ENCODE results near the gene MYBPC2.
"Not testable (repeated sequence)": the region's sequence is repeated elsewhere in the genome, so short reads cannot be mapped to it uniquely, and the experiment has no call there.

Gene MYBPC2

DNA sequence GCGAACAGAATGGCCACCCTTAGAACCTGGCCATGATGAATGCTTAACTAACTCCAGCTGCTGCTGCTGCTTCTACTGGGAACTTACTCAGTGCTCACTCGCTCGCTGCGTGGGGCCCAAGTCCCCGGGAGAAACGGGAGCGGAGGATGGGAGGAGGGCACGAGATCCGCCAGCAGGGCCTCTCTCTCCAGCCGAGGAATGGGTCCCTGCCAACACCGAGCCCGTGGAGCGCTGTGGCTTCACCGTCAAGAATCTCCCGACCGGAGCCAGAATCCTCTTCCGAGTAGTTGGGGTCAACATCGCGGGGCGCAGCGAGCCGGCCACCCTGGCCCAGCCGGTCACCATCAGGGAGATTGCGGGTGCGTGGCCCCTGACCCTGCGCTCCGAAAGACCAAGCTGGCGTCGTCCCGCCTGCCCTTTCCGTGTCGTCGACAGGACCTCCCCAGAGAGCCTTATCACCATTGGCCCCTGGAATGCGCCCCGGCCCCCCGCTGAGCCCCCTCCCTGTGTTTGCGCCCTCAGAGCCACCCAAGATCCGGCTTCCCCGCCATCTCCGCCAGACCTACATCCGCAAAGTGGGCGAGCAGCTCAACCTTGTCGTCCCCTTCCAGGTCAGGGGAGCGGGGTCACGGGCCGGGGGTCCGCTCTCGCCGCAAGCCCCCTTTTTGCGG is 25.8 kb downstream of the MYBPC2 start:
- Mint-ChIP-seq H3K27ac (no peak overlapping the region), H3K9me3 (no peaks in the 10 kb centered on the region), H3K4me3 (no peak overlapping the region), H3K4me1 (peaks cover 17% of the 10 kb centered on the region), H3K27me3 (peaks cover 20% of the 10 kb centered on the region)
- DNase-seq: no peak
- ATAC-seq: no peak

DNA sequence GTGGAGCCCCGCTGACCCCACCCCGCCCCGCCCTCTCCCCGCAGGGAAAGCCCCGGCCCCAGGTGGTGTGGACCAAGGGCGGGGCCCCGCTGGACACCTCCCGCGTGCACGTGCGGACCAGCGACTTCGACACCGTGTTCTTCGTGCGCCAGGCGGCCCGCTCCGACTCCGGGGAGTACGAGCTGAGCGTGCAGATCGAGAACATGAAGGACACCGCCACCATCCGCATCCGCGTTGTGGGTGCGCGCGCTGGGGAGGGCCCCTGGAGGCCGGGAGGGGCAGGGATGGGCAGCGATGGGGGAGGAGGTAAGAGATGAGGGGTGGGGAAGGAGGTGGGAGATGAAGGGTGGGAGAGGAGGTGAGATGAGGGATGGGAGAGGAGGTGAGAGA is 26.4 kb downstream of the MYBPC2 start:
- ATAC-seq: peak; percentile 10
- H3K4me3 Mint-ChIP-seq: no peak overlapping the region
- H3K4me1 Mint-ChIP-seq: peaks cover 17% of the 10 kb centered on the region
- DNase-seq: no peak
- H3K27me3 Mint-ChIP-seq: peaks cover 20% of the 10 kb centered on the region
- H3K9me3 Mint-ChIP-seq: no peaks in the 10 kb centered on the region
- no peak overlapping the region for H3K27ac Mint-ChIP-seq

DNA sequence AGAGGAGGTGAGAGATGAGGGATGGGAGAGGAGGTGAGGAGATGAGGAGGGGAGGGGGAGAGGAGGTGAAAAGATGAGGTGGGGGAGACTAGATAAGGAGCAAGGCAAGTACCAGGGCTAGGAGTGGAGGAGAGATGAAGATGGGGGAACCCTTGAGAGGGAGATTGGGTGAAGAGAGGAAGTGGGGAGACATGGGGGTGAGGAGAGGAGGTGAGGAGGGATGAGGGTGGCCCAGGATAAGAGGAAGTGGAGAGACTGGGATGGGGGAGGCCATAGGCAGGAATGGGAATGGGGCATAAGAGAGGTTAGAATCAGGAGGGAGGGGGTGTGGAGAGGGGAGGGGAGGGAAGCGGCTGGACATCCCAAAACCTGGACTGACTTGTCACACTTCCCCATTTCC is 26.9 kb downstream of the MYBPC2 start:
- peaks cover 24% of the 10 kb centered on the region for H3K27me3 Mint-ChIP-seq

DNA sequence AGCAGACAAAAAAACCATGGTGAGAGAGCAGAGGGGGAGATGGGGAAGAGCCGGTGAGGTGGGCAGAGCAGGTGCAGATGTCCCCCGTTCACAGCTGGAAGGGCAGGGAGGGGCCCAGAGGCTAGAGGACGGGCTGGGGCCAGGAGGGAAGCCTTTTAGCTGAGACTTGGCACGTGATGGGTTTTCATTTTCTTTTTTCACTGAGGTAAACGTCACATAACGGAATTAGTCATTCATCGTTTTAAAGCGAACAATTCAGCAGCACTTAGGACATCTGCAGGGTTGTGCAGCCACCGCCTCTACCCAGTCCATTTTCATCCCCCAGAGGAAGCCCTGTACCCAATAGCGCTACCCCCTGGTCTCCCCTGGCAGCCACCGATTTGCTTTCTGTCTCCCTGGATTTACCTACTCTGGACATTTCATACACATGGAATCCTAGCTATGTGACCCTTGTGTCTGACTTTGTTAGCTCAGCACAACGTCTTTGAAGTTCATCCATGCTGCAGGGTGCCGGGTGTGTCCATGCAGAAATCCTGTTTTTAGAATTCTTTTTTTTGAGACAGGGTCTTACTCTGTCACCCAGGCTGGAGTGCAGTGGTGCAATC is 27.6 kb downstream of the MYBPC2 start:
- DNase-seq (peak in 1 of 2 donors; percentile 11), ATAC-seq (peak; percentile 65)
- peak overlapping the region; percentile 5 to 50 for H3K4me3 Mint-ChIP-seq
- H3K9me3 Mint-ChIP-seq: no peaks in the 10 kb centered on the region
- H3K4me1 Mint-ChIP-seq: peaks cover 17% of the 10 kb centered on the region
- peaks cover 30% of the 10 kb centered on the region for H3K27me3 Mint-ChIP-seq
- H3K27ac Mint-ChIP-seq: no peak overlapping the region

More for the DNA sequence above, 26.9 kb downstream of the MYBPC2 start:
- peaks cover 17% of the 10 kb centered on the region for H3K4me1 Mint-ChIP-seq
- no peaks in the 10 kb centered on the region for H3K9me3 Mint-ChIP-seq
- peak overlapping the region; percentile 5 to 50 for H3K4me3 Mint-ChIP-seq
- H3K27ac Mint-ChIP-seq: peak overlapping the region in 1 of 2 donors; percentile 2
- ATAC-seq: no peak
- DNase-seq: no peak

DNA sequence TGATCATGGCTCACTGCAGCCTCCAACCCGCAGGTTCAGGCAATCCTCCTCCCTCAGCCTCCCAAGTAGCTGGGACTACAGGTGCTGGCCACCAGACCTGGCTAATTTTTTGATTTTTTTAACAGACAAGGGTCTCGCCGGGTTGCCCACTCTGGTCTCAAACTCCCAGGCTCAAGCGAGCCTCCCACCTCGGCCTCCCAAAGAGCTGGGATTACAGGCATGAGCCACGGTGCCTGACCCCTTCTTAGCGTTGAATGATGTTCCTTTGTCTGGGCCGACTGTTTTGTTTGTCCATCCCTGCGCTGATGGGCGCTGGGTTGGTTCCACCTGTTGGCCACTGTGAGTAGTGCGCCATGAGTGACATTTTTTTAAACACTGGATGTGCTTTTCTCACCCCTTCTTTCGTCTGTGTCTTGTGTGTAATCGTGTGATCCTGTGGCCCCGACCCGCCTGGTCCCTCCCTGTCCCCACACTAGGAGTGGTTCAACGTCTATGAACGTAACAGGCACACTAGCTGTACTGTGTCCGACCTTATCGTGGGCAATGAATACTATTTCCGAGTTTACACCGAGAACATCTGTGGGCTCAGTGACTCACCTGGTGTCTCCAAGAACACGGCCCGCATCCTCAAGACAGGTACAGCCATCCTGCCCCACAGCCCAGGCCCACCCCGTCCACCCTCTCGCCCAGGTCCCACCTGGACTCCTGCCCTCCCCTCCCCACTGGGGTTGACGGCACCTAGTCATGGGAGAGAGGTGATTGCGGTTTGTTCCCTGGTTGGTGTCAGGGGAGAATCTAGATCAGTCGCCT is 28.6 kb downstream of the MYBPC2 start:
- ATAC-seq (peak; percentile 82), DNase-seq (peak; percentile 65 to 70)
- Mint-ChIP-seq H3K4me3 (peak overlapping the region in 1 of 2 donors; percentile 6), H3K4me1 (peaks cover 17% of the 10 kb centered on the region), H3K27ac (no peak overlapping the region), H3K9me3 (no peaks in the 10 kb centered on the region), H3K27me3 (peaks cover 31% of the 10 kb centered on the region)

DNA sequence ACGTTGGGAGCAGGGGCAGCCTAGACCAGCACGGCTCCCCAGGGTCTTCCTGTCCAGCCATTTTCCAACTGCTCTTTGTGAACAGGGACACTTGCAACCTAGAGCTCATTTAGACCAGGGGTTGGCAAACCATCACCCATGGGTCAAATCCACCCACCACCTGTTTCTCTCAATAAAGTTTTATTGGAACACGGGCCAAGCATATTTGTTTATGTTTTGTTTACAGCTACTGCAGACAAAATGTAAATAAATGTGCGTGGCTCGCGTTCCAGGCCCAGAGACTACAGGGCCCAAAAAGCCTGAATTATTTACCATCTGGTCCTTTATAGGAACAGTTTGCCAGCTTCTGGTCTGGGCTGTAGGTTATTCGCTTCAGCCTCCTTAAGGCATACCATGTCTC is 30.3 kb downstream of the MYBPC2 start:
- DNase-seq (no peak), ATAC-seq (no peak)
- H3K9me3 Mint-ChIP-seq: no peaks in the 10 kb centered on the region
- H3K4me3 Mint-ChIP-seq: no peak overlapping the region
- H3K4me1 Mint-ChIP-seq: peaks cover 17% of the 10 kb centered on the region
- H3K27me3 Mint-ChIP-seq: peaks cover 23% of the 10 kb centered on the region
- H3K27ac Mint-ChIP-seq: no peak overlapping the region

DNA sequence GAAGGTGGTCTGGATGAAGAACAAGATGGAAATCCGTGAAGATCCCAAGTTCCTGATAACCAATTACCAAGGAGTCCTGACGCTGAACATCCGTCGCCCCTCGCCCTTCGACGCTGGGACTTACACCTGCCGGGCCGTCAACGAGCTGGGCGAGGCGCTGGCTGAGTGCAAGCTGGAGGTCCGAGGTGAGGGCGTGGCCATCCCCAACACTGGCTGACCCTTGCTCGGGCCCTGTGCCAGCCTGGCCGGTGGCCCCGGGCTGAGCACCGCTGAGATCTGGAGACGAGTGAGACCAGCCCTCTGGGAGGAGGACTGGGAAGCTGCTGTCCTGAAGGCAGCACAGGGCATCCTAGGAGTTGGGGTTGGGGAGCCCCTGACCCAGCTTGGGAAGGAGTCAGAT is 31.7 kb downstream of the MYBPC2 start:
- Mint-ChIP-seq H3K4me3 (no peak overlapping the region), H3K27me3 (peaks cover 36% of the 10 kb centered on the region), H3K27ac (no peak overlapping the region), H3K4me1 (peaks cover 17% of the 10 kb centered on the region), H3K9me3 (no peaks in the 10 kb centered on the region)
- DNase-seq (no peak), ATAC-seq (no peak)

DNA sequence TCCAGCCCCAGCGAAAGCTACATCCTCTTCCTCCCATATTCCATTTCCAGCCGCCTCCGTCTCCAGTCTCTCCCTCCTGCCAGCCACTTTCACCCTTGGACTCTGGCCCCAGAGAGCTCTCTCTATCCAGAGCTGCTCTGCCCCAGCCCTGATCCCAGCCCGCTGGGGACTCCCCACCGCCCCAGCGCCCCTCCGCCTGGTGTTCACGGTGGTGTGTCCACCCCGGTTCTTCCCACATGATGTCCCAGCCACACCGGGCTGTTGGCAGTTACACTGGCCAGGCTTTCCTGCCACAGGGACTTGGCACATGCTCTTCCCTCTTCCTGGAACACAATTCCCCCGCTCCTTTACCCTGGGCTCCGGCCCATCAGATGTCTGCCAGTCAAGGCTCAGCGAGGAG is 32.3 kb downstream of the MYBPC2 start:
- H3K9me3 Mint-ChIP-seq: no peaks in the 10 kb centered on the region
- ATAC-seq: no peak

DNA sequence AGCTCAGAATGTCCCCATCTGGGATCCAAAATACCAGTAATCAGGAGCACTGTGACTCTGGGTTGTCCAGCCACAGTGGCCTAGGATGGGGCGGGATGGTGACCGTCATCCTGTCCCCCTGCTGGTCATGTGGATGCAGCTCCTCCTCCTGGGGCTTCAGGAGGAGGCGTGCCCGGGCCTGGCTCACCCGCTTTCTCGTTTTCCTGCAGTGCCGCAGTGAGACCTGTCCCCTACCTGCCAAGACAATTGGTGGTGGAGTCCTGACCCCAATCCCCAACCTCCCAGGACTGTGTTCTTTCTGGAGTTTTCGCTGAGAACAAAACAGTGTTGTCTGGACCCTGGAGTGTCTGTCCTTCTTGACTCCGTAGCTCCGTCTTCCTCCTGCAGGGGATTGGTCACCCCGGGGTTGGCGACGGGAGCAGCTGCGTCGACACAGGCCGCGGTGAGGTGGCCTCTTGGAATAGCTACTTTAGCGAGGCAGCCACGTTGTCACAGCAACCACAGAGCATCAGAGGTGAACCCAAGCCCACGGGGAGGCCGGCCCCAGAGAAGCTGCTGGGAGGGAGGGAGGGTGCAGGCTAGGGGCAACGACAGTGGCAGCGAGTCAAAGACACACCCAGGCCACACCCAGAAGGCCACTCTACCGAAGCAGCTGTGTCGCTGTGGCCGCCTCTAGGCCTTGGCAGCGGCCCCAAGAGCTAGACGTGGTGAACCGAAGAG is 33.5 kb downstream of the MYBPC2 start:
- ATAC-seq (no peak), DNase-seq (no peak)
- H3K4me1 Mint-ChIP-seq: peaks cover 5% of the 10 kb centered on the region
- H3K4me3 Mint-ChIP-seq: no peak overlapping the region
- H3K27me3 Mint-ChIP-seq: peaks cover 28% of the 10 kb centered on the region
- no peak overlapping the region for H3K27ac Mint-ChIP-seq
- H3K9me3 Mint-ChIP-seq: no peaks in the 10 kb centered on the region

More for the DNA sequence above, 32.3 kb downstream of the MYBPC2 start:
- Mint-ChIP-seq H3K27me3 (peaks cover 32% of the 10 kb centered on the region), H3K4me1 (peaks cover 13% of the 10 kb centered on the region), H3K4me3 (no peak overlapping the region), H3K27ac (peak overlapping the region in 1 of 2 donors; percentile 74)
- DNase-seq: no peak

DNA sequence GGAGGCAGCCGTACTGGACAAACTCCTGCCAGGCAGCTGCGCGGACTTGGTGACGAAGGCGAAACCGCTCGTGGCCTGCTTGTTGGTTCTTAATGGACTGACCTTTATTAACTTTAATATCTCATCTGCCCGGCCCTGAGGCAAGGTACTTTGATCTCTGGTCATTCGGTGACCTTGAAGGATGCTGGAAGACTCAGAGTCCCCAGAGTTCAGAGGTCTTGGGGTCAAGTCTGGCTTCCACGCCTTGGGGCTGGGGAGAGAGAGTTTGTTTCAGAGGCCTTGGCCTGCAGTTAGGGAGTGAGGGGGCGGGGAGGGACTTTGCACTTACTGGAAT is 34.0 kb downstream of the MYBPC2 start:
- no peak for DNase-seq
- ATAC-seq: no peak
- Mint-ChIP-seq H3K27me3 (peaks cover 28% of the 10 kb centered on the region), H3K27ac (no peak overlapping the region), H3K9me3 (no peaks in the 10 kb centered on the region), H3K4me3 (no peak overlapping the region), H3K4me1 (no peaks in the 10 kb centered on the region)

DNA sequence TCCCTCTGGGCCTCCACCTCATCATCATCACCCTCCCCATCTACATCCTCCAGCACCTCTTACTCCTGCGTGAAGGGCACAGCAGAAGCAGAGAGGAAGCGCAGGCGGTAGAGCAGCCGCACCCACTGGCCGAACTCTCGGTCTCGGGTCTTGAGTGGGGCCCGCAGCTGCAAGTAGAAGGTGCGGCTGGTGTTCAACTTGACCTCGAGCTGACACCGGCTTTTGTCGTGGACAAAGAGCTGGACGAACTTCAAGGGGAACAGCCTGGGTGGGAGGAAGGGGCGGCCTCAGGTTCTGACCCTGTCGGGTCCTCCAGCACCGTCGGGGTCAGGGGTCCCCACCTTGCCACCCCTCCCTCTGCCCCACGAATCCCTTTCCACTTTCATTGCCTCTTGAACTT is 34.9 kb downstream of the MYBPC2 start:
- Mint-ChIP-seq H3K4me3 (no peak overlapping the region), H3K27me3 (peaks cover 28% of the 10 kb centered on the region), H3K9me3 (no peaks in the 10 kb centered on the region), H3K4me1 (no peaks in the 10 kb centered on the region), H3K27ac (no peak overlapping the region)
- ATAC-seq: no peak
- DNase-seq: no peak

DNA sequence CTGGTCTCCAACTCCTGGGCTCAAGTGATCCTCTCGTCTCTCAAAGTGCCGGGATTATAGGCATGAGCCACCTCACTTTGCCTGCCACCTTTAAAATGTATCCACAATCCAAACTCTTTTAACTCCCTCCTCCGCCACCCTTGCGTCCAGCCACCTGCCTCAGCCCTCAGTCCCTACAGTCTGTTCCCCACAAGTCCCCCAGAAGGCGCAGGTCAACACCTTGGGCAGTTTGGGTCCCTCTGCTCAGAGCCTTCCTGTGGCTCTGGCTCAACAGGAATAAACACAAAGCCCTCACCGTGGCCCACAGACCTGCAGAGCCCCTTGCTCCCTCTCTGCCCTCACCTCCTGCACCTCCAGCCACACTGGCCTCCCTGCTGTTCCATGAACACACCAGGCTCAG is 36.1 kb downstream of the MYBPC2 start:
- no peak overlapping the region for H3K27ac Mint-ChIP-seq
- peaks cover 28% of the 10 kb centered on the region for H3K27me3 Mint-ChIP-seq

DNA sequence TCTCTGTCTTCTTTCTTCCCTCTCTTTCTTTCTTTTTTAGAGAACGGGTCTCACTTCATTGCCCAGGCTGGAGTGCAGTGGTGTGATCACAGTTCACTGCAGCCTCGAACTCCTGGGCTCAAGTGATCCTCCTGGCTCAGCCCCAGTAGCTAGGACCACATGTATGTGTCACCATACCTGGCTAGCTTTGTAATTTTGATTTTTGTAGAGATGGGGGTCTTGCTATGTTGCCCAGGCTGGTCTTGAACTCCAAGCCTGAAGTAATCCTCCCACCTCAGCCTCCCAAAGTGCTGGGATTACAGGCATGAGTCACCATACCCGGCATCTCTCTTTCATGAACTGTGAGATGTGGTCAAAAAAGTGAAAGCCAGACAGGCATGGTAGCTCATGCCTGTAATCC is 40.6 kb downstream of the MYBPC2 start:
- DNase-seq, H3K9me3 Mint-ChIP-seq, H3K27ac Mint-ChIP-seq, H3K4me3 Mint-ChIP-seq, ATAC-seq: not testable (repeated sequence)
- Mint-ChIP-seq H3K4me1 (peaks cover 34% of the 10 kb centered on the region), H3K27me3 (peaks cover 12% of the 10 kb centered on the region)

More for the DNA sequence above, 36.1 kb downstream of the MYBPC2 start:
- no peaks in the 10 kb centered on the region for H3K9me3 Mint-ChIP-seq
- no peak for DNase-seq
- H3K4me3 Mint-ChIP-seq: no peak overlapping the region
- no peaks in the 10 kb centered on the region for H3K4me1 Mint-ChIP-seq
- ATAC-seq: no peak

DNA sequence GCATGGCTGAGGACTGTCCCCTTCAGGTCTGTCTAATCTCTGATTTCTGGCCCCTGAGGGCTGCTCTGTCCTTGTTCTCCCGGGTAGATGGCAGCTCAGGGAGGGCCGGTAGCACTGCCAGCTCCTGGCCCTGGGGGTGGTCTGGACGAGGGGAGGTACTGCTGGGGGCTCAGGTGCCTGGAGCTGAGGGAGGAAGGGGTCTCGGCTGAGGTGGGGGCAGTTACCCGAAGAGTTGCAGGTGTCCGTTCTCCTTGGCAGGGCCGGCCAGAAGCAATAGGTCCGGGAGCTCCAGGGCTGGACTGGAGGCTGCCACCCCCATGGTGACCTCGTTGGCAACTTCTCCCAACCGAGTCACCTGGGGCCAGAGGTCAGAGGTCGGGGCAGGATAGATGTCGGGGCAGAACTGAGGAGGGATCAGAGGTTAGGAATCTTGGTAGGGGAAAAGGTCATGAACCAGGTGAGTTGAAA is 42.4 kb downstream of the MYBPC2 start:
- Mint-ChIP-seq H3K4me1 (peaks cover 46% of the 10 kb centered on the region), H3K4me3 (peak overlapping the region; percentile 45 to 100), H3K27ac (peak overlapping the region in 1 of 2 donors; percentile 99), H3K9me3 (peaks cover 0 to 7% of the 10 kb centered on the region in 2 donors), H3K27me3 (no peaks in the 10 kb centered on the region)
- ATAC-seq (no peak), DNase-seq (no peak)

DNA sequence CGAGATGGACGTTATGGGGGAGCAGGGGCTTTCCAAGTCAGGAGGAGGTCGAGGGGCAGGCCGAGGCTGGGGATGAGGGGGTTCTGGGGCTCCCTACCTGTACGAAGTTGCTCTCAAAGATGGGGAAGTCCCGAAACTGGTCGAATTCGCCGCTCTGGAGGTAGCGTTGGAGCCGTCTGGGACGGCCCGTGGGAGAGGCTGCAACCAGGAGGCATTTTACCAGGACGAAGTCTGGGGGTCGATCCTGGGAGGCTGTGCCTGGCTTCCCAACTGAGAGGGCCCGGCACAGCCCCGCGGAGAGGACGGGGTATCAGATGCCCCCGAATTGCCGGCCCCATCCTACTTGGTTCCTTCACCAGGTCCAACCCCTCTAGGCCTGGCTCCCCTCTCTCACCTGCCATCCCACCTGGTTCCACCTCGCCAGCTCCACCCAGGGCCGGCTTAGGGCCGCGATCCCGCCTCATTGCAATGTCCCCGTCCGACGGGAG is 43.1 kb downstream of the MYBPC2 start:
- no peaks in the 10 kb centered on the region for H3K27me3 Mint-ChIP-seq
- H3K9me3 Mint-ChIP-seq: peaks cover 0 to 7% of the 10 kb centered on the region in 2 donors
- ATAC-seq (peak; percentile 6), DNase-seq (no peak)
- peak overlapping the region in 1 of 2 donors; percentile 99 for H3K27ac Mint-ChIP-seq
- H3K4me3 Mint-ChIP-seq: peak overlapping the region; percentile 71 to 100
- H3K4me1 Mint-ChIP-seq: peaks cover 46% of the 10 kb centered on the region
